Measurements from ENCODE around the gene PAFAH2.

The PAFAH2 gene

GRCh38 chr1:25926731-25927496 is 70.9 kb downstream of the PAFAH2 start:
- DNase-seq, result no peak

- no peak for DNase-seq
Observed at GRCh38 chr1:25924454-25924853, 73.4 kb downstream of the PAFAH2 start.

- peak; percentile 47 to 62 for DNase-seq
Observed at GRCh38 chr1:25922971-25923552, 74.8 kb downstream of the PAFAH2 start.

- DNase-seq, result peak; percentile 48 to 62
Observed at GRCh38 chr1:25922056-25922970, 75.5 kb downstream of the PAFAH2 start.

- DNase-seq, result no peak
Observed at GRCh38 chr1:25918615-25919014, 79.2 kb downstream of the PAFAH2 start.

- no peak for DNase-seq
Observed at GRCh38 chr1:25917996-25918395, 79.9 kb downstream of the PAFAH2 start.

- no peak for DNase-seq
Observed at GRCh38 chr1:25916460-25916859, 81.4 kb downstream of the PAFAH2 start.

GRCh38 chr1:25914074-25914995 is 83.5 kb downstream of the PAFAH2 start:
- DNase-seq, result no peak

- DNase-seq, result no peak
Observed at GRCh38 chr1:25913206-25913605, 84.7 kb downstream of the PAFAH2 start.

- DNase-seq, result no peak
Observed at GRCh38 chr1:25912076-25912831, 85.6 kb downstream of the PAFAH2 start.

- no peak for DNase-seq
Observed at GRCh38 chr1:25911162-25911561, 86.7 kb downstream of the PAFAH2 start.
